Measurements from ENCODE around the gene ADCK2. TPM values are rescaled to one million over a fixed set of nuclear protein-coding genes. Genes with fewer than 3 reads are reported as not detected.

Gene ADCK2
- total and polyA plus RNA-seq, 9 of the 15 experiments (the other 6 are each of a cell fraction or from before 2014, with no cell fraction given) = 0.08 to 14.3 (median 9.7) TPM

DNA sequence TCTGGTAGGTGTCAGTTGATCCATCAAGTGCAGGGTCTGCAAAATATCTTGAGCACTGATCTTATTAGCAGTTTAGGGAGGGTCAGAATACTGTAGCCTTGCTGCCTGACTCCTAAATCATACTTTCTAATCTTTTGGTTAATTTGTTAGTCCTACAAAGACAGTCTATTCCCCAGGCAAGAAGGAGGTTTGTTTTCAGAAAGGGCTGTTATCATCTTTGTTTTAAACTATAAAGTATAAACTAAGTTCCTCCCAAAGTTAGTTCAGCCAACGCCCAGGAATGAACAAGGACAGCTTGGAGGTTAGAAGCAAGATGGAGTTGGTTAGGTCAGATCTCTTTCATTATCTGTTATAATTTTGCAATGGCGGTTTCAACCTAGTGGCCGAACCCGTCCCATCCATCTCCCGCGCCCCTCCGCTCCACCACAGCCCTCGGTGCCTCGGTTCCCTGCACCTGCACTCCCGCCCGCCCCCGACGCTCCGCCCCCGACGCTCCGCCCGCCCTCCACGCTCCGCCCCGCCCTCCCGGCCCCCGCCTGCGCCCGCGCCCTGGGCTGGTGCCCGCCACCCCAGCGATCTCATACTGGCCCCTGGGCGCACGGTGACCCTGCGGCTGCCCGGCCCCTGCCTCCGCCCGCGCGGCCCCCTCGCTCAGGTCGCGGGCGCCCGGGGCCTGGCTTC is at the start of gene ADCK2 (continued):
- peak in 1 of 3 experiments; percentile 20 for TF ChIP-seq YY1 (IDR thresholded peaks at IDR 0.05; ENCODE audit: borderline replicate concordance in 1 of 3, control insufficient read depth in 1 of 3, extremely low read depth in 1 of 3, insufficient read depth in 3 of 3, insufficient read length in 1 of 3, insufficient replicate concordance in 2 of 3, low read depth in 1 of 3, low read length in 2 of 3)
- TF ChIP-seq, protein P1, sequence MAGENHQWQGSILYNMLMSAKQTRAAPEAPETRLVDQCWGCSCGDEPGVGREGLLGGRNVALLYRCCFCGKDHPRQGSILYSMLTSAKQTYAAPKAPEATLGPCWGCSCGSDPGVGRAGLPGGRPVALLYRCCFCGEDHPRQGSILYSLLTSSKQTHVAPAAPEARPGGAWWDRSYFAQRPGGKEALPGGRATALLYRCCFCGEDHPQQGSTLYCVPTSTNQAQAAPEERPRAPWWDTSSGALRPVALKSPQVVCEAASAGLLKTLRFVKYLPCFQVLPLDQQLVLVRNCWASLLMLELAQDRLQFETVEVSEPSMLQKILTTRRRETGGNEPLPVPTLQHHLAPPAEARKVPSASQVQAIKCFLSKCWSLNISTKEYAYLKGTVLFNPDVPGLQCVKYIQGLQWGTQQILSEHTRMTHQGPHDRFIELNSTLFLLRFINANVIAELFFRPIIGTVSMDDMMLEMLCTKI (IDR thresholded peaks at IDR 0.05; ENCODE audit: partially characterized antibody) = no peak
- no peak for TF ChIP-seq RBM34 (IDR thresholded peaks at IDR 0.05; ENCODE audit: borderline replicate concordance, insufficient read depth, low read length)
- no peak for TF ChIP-seq HOXB6 (CRISPR knock-in tag; IDR thresholded peaks at IDR 0.05; ENCODE audit: borderline replicate concordance)
- TF ChIP-seq DMBX1 (CRISPR knock-in tag; IDR thresholded peaks at IDR 0.05; ENCODE audit: borderline replicate concordance) = no peak
- TF ChIP-seq POLR2H (tag; IDR thresholded peaks at IDR 0.05; ENCODE audit: low read depth) = no peak; the same call in 1 of the 2 replicates
- peak; percentile 38; the same call in 1 of the 2 replicates for TF ChIP-seq HNRNPL (IDR thresholded peaks at IDR 0.05; ENCODE audit: low read depth, low read length)
- TF ChIP-seq ZNF282 (CRISPR knock-in tag; IDR thresholded peaks at IDR 0.05) = no peak
- TF ChIP-seq ZC3H4 (CRISPR knock-in tag; IDR thresholded peaks at IDR 0.05; ENCODE audit: borderline replicate concordance) = no peak
- TF ChIP-seq, protein P2, sequence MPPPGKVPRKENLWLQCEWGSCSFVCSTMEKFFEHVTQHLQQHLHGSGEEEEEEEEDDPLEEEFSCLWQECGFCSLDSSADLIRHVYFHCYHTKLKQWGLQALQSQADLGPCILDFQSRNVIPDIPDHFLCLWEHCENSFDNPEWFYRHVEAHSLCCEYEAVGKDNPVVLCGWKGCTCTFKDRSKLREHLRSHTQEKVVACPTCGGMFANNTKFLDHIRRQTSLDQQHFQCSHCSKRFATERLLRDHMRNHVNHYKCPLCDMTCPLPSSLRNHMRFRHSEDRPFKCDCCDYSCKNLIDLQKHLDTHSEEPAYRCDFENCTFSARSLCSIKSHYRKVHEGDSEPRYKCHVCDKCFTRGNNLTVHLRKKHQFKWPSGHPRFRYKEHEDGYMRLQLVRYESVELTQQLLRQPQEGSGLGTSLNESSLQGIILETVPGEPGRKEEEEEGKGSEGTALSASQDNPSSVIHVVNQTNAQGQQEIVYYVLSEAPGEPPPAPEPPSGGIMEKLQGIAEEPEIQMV (tag; conservative IDR thresholded peaks at IDR 0.05; ENCODE audit: low read depth) = 0 out of 2 replicates have a peak, but pooled peaks have one; percentile 46
- no peak for TF ChIP-seq MEIS2 (IDR thresholded peaks at IDR 0.05; ENCODE audit: partially characterized antibody)
- TF ChIP-seq DPF2 (IDR thresholded peaks at IDR 0.05) = no peak
- TF ChIP-seq CBFA2T3 (IDR thresholded peaks at IDR 0.05) = no peak
- no peak for TF ChIP-seq CEBPB (tag; IDR thresholded peaks at IDR 0.05)
- no peak for TF ChIP-seq ZNF79 (CRISPR knock-in tag; IDR thresholded peaks at IDR 0.05; ENCODE audit: low read depth)
- 0 out of 2 replicates have a peak, but pooled peaks have one; percentile 10 for TF ChIP-seq ILK (tag; IDR thresholded peaks at IDR 0.05; ENCODE audit: borderline replicate concordance, low read depth)
- no peak for TF ChIP-seq SMAD4 (CRISPR knock-in tag; conservative IDR thresholded peaks at IDR 0.05)
